Psoas muscle (tissue), 8 donors: ENCODE results near the gene BTG4. TPM values are rescaled to one million over a fixed set of nuclear protein-coding genes. Genes with fewer than 3 reads are reported as not detected.

ENCODE experiments used
- ATAC-seq, 4 donors: fragments of 200-7000 bp; cut with Tn5 transposase; one replicate each; pipeline ENCODE4 v1.9.1; 2020; ENCODE audit warnings: moderate library complexity in 3 of 4, mild to moderate bottlenecking in 2 of 4
- DNase-seq, 2 donors: peaks; one replicate each; pipeline ENCODE4 v3.0.0-alpha.2; 2020
- H3K27ac ChIP-seq: fragments of 200-600 bp; one replicate; pipeline ENCODE4 v1.8.0; 2022
- H3K27me3 ChIP-seq, 3 donors: fragments of 200-600 bp in 1 of 3; one replicate each; pipeline versions ENCODE4 v1.6.1 to v1.8.0; 2013 to 2022; ENCODE audit warnings: low read length in 2 of 3, mild to moderate bottlenecking in 2 of 3, moderate library complexity in 1 of 3; ENCODE audit not compliant: insufficient read depth in 3 of 3
- H3K36me3 ChIP-seq, 2 donors: fragments of 200-600 bp in 1 of 2; one replicate each; pipeline versions ENCODE4 v1.6.1 to v1.8.0; 2013 to 2022; ENCODE audit warnings: low read depth in 1 of 2, mild to moderate bottlenecking in 1 of 2, moderate library complexity in 1 of 2; ENCODE audit not compliant: insufficient read depth in 1 of 2
- H3K4me1 ChIP-seq: fragments of 200-600 bp; one replicate; pipeline ENCODE4 v1.8.0; 2022
- H3K4me3 ChIP-seq: fragments of 200-600 bp; one replicate; pipeline ENCODE4 v1.8.0; 2022; ENCODE audit warnings: mild to moderate bottlenecking
- H3K9me3 ChIP-seq: fragments of 200-600 bp; one replicate; pipeline ENCODE4 v1.8.0; 2022
- CTCF ChIP-seq: fragments of 200-600 bp; IDR thresholded peaks from one replicate; pipeline ENCODE4 v1.8.0; 2022; ENCODE audit warnings: antibody characterized with exemption
- WGBS, 3 donors: extraction: QIAGEN DNeasy Blood & Tissue Kit; methylation state at CpG; one replicate each; pipeline versions ENCODE4 v1.1.6 to v1.1.7; 2013; 5-methylcytosine and 5-hydroxymethylcytosine counted together
- intact Hi-C, 2 donors: fragments of 100-400 bp; cut with DNase I; formaldehyde crosslinking; loops; one replicate each; pipeline versions ENCODE4 v1.11.0 to v1.14.2; 2022
- polyA plus RNA-seq, 3 donors: library from polyadenylated mRNA; stranded (reverse); fragments of 200-250 nt; gene quantifications; one replicate each; pipeline ENCODE4 v1.2.3, GENCODE V29; 2013
- total RNA-seq, 4 donors: library from RNA; stranded (reverse); fragmentation: NEBNext Ultra II Directional in 2 of 4; extraction: Animal tissue kit (Norgen Biotek cat#: 25700) in 2 of 4; gene quantifications; one replicate each; pipeline versions ENCODE4 v1.2.1 to v1.2.4, GENCODE V29; 2021 to 2023
- donor health status: healthy with polysubstance abuse.
- donor health status: DM: no; HTN: no; CAD: no; lungs with moderate emphysema.
- donor health status: Bipolar disorder and iron deficiency.
- donor health status: healthy.
- donor health status: DM: yes; HTN: yes; CAD: no.
- donor health status: DM: no; HTN: no; CAD: no.
- donor health status: DM: no; HTN: no; CAD: no.
- donor health status: DM: yes; HTN: yes; CAD: no.

Gene BTG4
- total and polyA plus RNA-seq, 7 donors, result not detected

GRCh38 chr11:111472228-111472627, 40.0 kb downstream of the BTG4 start:
- DNase-seq (no peak), ATAC-seq (no peak)
- Histone ChIP-seq H3K36me3 (no peaks in the 10 kb centered on the region), H3K4me3 (no peak overlapping the region), H3K4me1 (no peaks in the 10 kb centered on the region), H3K27me3 (no peaks in the 10 kb centered on the region), H3K9me3 (no peaks in the 10 kb centered on the region), H3K27ac (no peak overlapping the region)
- no peak for TF ChIP-seq CTCF
- intact Hi-C loops, result no loop called here
- WGBS, 3 donors, result 86 to 97% (median 88%) methylated on average over 1 of the region's 1 CpG

- Histone ChIP-seq H3K27ac (no peak overlapping the region), H3K4me3 (no peak overlapping the region), H3K27me3 (no peaks in the 10 kb centered on the region), H3K4me1 (no peaks in the 10 kb centered on the region), H3K9me3 (no peaks in the 10 kb centered on the region), H3K36me3 (no peaks in the 10 kb centered on the region)
- DNase-seq (no peak), ATAC-seq (no peak)
- WGBS, 3 donors, result 32 to 48% (median 44%) methylated on average over 4 of the region's 4 CpGs
- intact Hi-C loops, result no loop called here
- no peak for TF ChIP-seq CTCF
Measured at GRCh38 chr11:111469200-111469599, 43.0 kb downstream of the BTG4 start.

- Histone ChIP-seq H3K36me3 (no peaks in the 10 kb centered on the region), H3K4me3 (no peak overlapping the region), H3K4me1 (no peaks in the 10 kb centered on the region), H3K9me3 (no peaks in the 10 kb centered on the region), H3K27ac (no peak overlapping the region), H3K27me3 (no peaks in the 10 kb centered on the region)
- intact Hi-C loops, result no loop called here
- ATAC-seq, result no peak
- no peak for TF ChIP-seq CTCF
- DNase-seq, result no peak
Measured at GRCh38 chr11:111466615-111467014, 45.6 kb downstream of the BTG4 start.

GRCh38 chr11:111465400-111465799, 46.8 kb downstream of the BTG4 start:
- no peaks in the 10 kb centered on the region for H3K36me3 ChIP-seq
- no peak for TF ChIP-seq CTCF
- no peaks in the 10 kb centered on the region for H3K4me1 ChIP-seq
- WGBS, 3 donors, result 56 to 71% (median 59%) methylated on average over 1 of the region's 1 CpG
- H3K27ac ChIP-seq, result no peak overlapping the region
- no peak overlapping the region for H3K4me3 ChIP-seq
- no peaks in the 10 kb centered on the region for H3K9me3 ChIP-seq
- ATAC-seq, result no peak
- intact Hi-C loops, result no loop called here
- no peak for DNase-seq
- no peaks in the 10 kb centered on the region for H3K27me3 ChIP-seq

GRCh38 chr11:111463276-111463675, 48.9 kb downstream of the BTG4 start:
- no peak for DNase-seq
- Histone ChIP-seq H3K27me3 (no peaks in the 10 kb centered on the region), H3K27ac (no peak overlapping the region), H3K9me3 (no peaks in the 10 kb centered on the region), H3K4me1 (no peaks in the 10 kb centered on the region), H3K4me3 (no peak overlapping the region), H3K36me3 (no peaks in the 10 kb centered on the region)
- TF ChIP-seq CTCF, result no peak
- WGBS, 3 donors, result 91 to 98% (median 96%) methylated on average over 4 of the region's 4 CpGs
- no peak for ATAC-seq
- intact Hi-C loops, result no loop called here
